IMR-90 (cell line): Measurements from ENCODE around the gene RAPH1. TPM values are rescaled to one million over a fixed set of nuclear protein-coding genes. Genes with fewer than 3 reads are reported as not detected.

Experiments
- ATAC-seq: fragments of 200-7000 bp; cut with Tn5 transposase; 2 replicates; pipeline ENCODE4 v1.9.1; 2020; ENCODE audit warnings: low read depth, mild to moderate bottlenecking, moderate library complexity
- BruUV-seq: library from RNA; stranded (reverse); fragments of 400-500 nt; replicated peaks from 2 replicates; lab custom pipeline; 2021; lab: Mats Ljungman, UMichigan
- CTCF ChIA-PET: fragments of 300-600 bp; formaldehyde crosslinking; extraction: SDS; loops from one replicate; lab custom pipeline; 2021; ENCODE audit warnings: antibody characterized with exemption; lab: Yijun Ruan, JAX
- POLR2A ChIA-PET: fragments of 300-600 bp; sonication (Branson Sonifier 250); formaldehyde crosslinking; loops from one replicate; lab custom pipeline; 2022; ENCODE audit warnings: antibody characterized with exemption; ENCODE audit not compliant: unreplicated experiment; lab: Charles Lee
- DNase-seq: peaks from one replicate; pipeline ENCODE4 v3.0.0; 2013
- H2AFZ ChIP-seq: replicated peaks from 2 replicates; pipeline ENCODE3; 2013; ENCODE audit warnings: low read length, mild to moderate bottlenecking; ENCODE audit not compliant: poor library complexity
- H2AK5ac ChIP-seq: 2 replicates; pipeline ENCODE4 v1.6.1; 2013; ENCODE audit warnings: low read depth, low read length, inconsistent platforms
- H2AK9ac ChIP-seq: replicated peaks from 2 replicates; pipeline ENCODE3; 2013; ENCODE audit warnings: mild to moderate bottlenecking, low read depth, low read length, moderate library complexity; ENCODE audit not compliant: poor library complexity
- H2BK120ac ChIP-seq: 2 replicates; pipeline ENCODE4 v1.6.1; 2013; ENCODE audit warnings: low read depth, low read length, inconsistent platforms
- H2BK15ac ChIP-seq: 3 replicates; pipeline ENCODE4 v1.6.1; 2013; ENCODE audit warnings: low read depth, low read length, inconsistent platforms
- H2BK20ac ChIP-seq: 2 replicates; pipeline ENCODE4 v1.6.1; 2013; ENCODE audit warnings: low read depth, mild to moderate bottlenecking, inconsistent platforms, low read length, moderate library complexity
- H2BK5ac ChIP-seq: 2 replicates; pipeline ENCODE4 v1.6.1; 2013; ENCODE audit warnings: mild to moderate bottlenecking, low read depth, low read length, inconsistent platforms; ENCODE audit not compliant: poor library complexity, severe bottlenecking
- H3K14ac ChIP-seq: replicated peaks from 2 replicates; pipeline ENCODE4 v1.6.1; 2013; ENCODE audit warnings: low read depth, low read length, inconsistent platforms
- H3K18ac ChIP-seq: 2 replicates; pipeline ENCODE4 v1.6.1; 2013; ENCODE audit warnings: low read depth, low read length, control low read depth
- H3K23ac ChIP-seq: 2 replicates; pipeline ENCODE4 v1.6.1; 2013; ENCODE audit warnings: low read depth, low read length, inconsistent platforms
- H3K27ac ChIP-seq: 2 replicates; pipeline ENCODE4 v1.5.1; 2013; ENCODE audit warnings: mild to moderate bottlenecking, control low read depth, low read length; ENCODE audit not compliant: insufficient read depth
- H3K27me3 ChIP-seq: 2 replicates; pipeline ENCODE4 v1.6.1; 2013; ENCODE audit warnings: low read length; ENCODE audit not compliant: control insufficient read depth, insufficient read depth
- H3K36me3 ChIP-seq: 2 replicates; pipeline ENCODE4 v1.6.1; 2013; ENCODE audit warnings: low read length, mixed read lengths; ENCODE audit not compliant: control insufficient read depth, insufficient read depth
- H3K4ac ChIP-seq: 2 replicates; pipeline ENCODE4 v1.6.1; 2013; ENCODE audit warnings: low read depth, low read length, inconsistent platforms
- H3K4me1 ChIP-seq: 2 replicates; pipeline ENCODE4 v1.6.1; 2013; ENCODE audit warnings: low read length, mixed read lengths; ENCODE audit not compliant: control insufficient read depth, insufficient read depth
- H3K4me2 ChIP-seq: 2 replicates; pipeline ENCODE4 v1.6.1; 2013; ENCODE audit warnings: low read depth, mild to moderate bottlenecking, control low read depth, low read length, moderate library complexity
- H3K4me3 ChIP-seq: 2 replicates; pipeline ENCODE4 v1.5.1; 2013; ENCODE audit warnings: low read depth, mild to moderate bottlenecking, control low read depth, low read length, moderate library complexity; ENCODE audit not compliant: insufficient read depth
- H3K56ac ChIP-seq: 2 replicates; pipeline ENCODE4 v1.6.1; 2013; ENCODE audit warnings: low read length, inconsistent platforms; ENCODE audit not compliant: insufficient read depth; ENCODE audit errors: extremely low read depth
- H3K79me1 ChIP-seq, 2 experiments: 2 replicates each; pipeline ENCODE4 v1.6.1; 2013; ENCODE audit warnings: low read length in 2 of 2, inconsistent platforms in 1 of 2, low read depth in 1 of 2
- H3K9ac ChIP-seq: 2 replicates; pipeline ENCODE4 v1.6.1; 2013; ENCODE audit warnings: low read depth, low read length, control low read depth
- H3K9me1 ChIP-seq: 2 replicates; pipeline ENCODE4 v1.6.1; 2013; ENCODE audit warnings: low read length, inconsistent platforms; ENCODE audit not compliant: insufficient read depth
- H3K9me3 ChIP-seq: 2 replicates; pipeline ENCODE4 v1.6.1; 2013; ENCODE audit warnings: low read length; ENCODE audit not compliant: control insufficient read depth, insufficient read depth
- H4K20me1 ChIP-seq: 2 replicates; pipeline ENCODE4 v1.6.1; 2013; ENCODE audit warnings: low read length, inconsistent platforms; ENCODE audit not compliant: insufficient read depth
- H4K5ac ChIP-seq: 2 replicates; pipeline ENCODE4 v1.6.1; 2013; ENCODE audit warnings: mild to moderate bottlenecking, low read depth, low read length, control low read depth
- H4K8ac ChIP-seq, 2 experiments: 2 replicates each; pipeline ENCODE4 v1.6.1; 2013; ENCODE audit warnings: low read depth in 2 of 2, low read length in 2 of 2, control low read depth in 1 of 2, inconsistent platforms in 1 of 2
- H4K91ac ChIP-seq: 2 replicates; pipeline ENCODE4 v1.6.1; 2013; ENCODE audit warnings: low read depth, low read length, inconsistent platforms; ENCODE audit not compliant: insufficient read depth
- BHLHE40 ChIP-seq: fragments of 150-350 bp; IDR thresholded peaks from 2 replicates; pipeline ENCODE4 v1.6.1; 2016; ENCODE audit warnings: mild to moderate bottlenecking, low read depth, low read length
- CEBPB ChIP-seq: IDR thresholded peaks from 2 replicates; pipeline ENCODE4 v1.6.1; 2012; ENCODE audit warnings: low read depth, low read length, improper control_type of control experiment
- CHD1 ChIP-seq: IDR thresholded peaks from 2 replicates; pipeline ENCODE4 v1.6.1; 2012; ENCODE audit warnings: low read depth, low read length, improper control_type of control experiment
- FOS ChIP-seq: fragments of 150-350 bp; IDR thresholded peaks from 2 replicates; pipeline ENCODE4 v1.6.1; 2016; ENCODE audit warnings: low read depth, low read length
- MAFK ChIP-seq: IDR thresholded peaks from 2 replicates; pipeline ENCODE4 v1.6.1; 2012; ENCODE audit warnings: low read depth, low read length, improper control_type of control experiment
- MAZ ChIP-seq: IDR thresholded peaks from 2 replicates; pipeline ENCODE4 v1.6.1; 2012; ENCODE audit warnings: low read depth, mild to moderate bottlenecking, low read length, improper control_type of control experiment, moderate library complexity, borderline replicate concordance
- NFE2L2 ChIP-seq: fragments of 150-350 bp; IDR thresholded peaks from 2 replicates; pipeline ENCODE4 v1.6.1; 2016; ENCODE audit warnings: low read depth, mild to moderate bottlenecking, low read length
- RAD21 ChIP-seq: IDR thresholded peaks from 2 replicates; pipeline ENCODE4 v1.6.1; 2012; ENCODE audit warnings: low read length, improper control_type of control experiment
- RCOR1 ChIP-seq: IDR thresholded peaks from 2 replicates; pipeline ENCODE4 v1.6.1; 2012; ENCODE audit warnings: mild to moderate bottlenecking, low read length, improper control_type of control experiment; ENCODE audit not compliant: insufficient replicate concordance
- RFX5 ChIP-seq: IDR thresholded peaks from 2 replicates; pipeline ENCODE4 v1.8.0; 2012; ENCODE audit warnings: low read depth, mild to moderate bottlenecking, low read length, moderate library complexity
- SMC3 ChIP-seq: fragments of 150-350 bp; IDR thresholded peaks from 2 replicates; pipeline ENCODE4 v1.6.1; 2016; ENCODE audit warnings: low read depth, mild to moderate bottlenecking, antibody characterized with exemption, low read length, moderate library complexity
- USF2 ChIP-seq: fragments of 150-350 bp; IDR thresholded peaks from 2 replicates; pipeline ENCODE4 v1.6.1; 2017; ENCODE audit warnings: mild to moderate bottlenecking, antibody characterized with exemption, low read length, low read depth
- whole genome bisulfite sequencing, 2 experiments: methylation state at CpG; one replicate each; pipeline versions ENCODE4 v1.1.5 to v1.1.7; 2013; ENCODE audit warnings: missing lambda C conversion rate in 2 of 2; ENCODE audit not compliant: insufficient read length in 1 of 2; ENCODE audit errors: extremely low coverage in 2 of 2; 5-methylcytosine and 5-hydroxymethylcytosine counted together
- dilution Hi-C: fragments of 300-500 bp; cut with HindIII; formaldehyde crosslinking; loops from one replicate; pipeline ENCODE4 v1.14.3; 2018; ENCODE audit warnings: low sequenced_read_pairs; ENCODE audit not compliant: unreplicated experiment
- in situ Hi-C: fragments of 300-500 bp; cut with MboI; formaldehyde crosslinking; loops from 3 replicates; pipeline ENCODE4 v1.14.3; 2019; ENCODE audit warnings: low sequenced_read_pairs, inconsistent platforms, mixed read lengths
- intact Hi-C: fragments of 100-400 bp; cut with micrococcal nuclease; formaldehyde crosslinking; loops from 2 replicates; pipeline ENCODE4 v1.10.0; 2022
- polyA plus RNA-seq, 3 experiments: library from polyadenylated mRNA; depleted of rRNA; stranded (reverse); fragments of >200 nt; gene quantifications; 2 replicates each; pipeline ENCODE4 v1.2.3, GENCODE V29; 2012; ENCODE audit warnings: low replicate concordance in 1 of 3
- total RNA-seq: library from RNA; depleted of rRNA; stranded (reverse); fragments of >200 nt; gene quantifications from 2 replicates; pipeline ENCODE4 v1.2.3, GENCODE V29; 2012
- TF ChIP-seq, protein P1 (sequence below): conservative IDR thresholded peaks from 2 replicates; pipeline ENCODE4 v1.5.1; 2012; ENCODE audit warnings: mild to moderate bottlenecking, low read depth, low read length, improper control_type of control experiment

RAPH1 gene
- total and polyA plus RNA-seq, 2 of the 4 experiments (the other 2 are of a cell fraction) = 7.5 to 15.1 TPM

DNA sequence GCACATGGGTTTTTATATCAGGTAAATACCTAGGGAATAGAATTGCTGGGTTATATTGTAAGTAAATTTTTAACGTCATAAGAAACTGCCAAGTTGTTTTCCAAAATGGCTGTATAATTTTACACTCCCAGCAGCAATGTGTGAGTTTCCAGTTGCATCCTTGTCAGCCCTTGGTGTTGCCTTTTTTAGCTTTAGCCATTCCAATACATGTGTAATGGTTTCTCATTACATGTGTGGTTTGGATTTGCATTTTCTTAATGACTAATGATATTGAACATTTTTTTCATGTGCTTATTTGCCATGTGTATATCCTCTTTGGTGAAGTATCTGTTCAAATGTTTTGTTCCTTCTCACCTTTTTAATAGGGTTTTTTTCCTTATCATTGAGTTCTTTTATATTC lies 136.1 kb downstream of the RAPH1 start:
- H2BK5ac ChIP-seq = peak overlapping the region; percentile 1
- H3K56ac ChIP-seq = no peak overlapping the region
- ATAC-seq (no peak), DNase-seq (peak; percentile 31)
- no peak overlapping the region for H3K27ac ChIP-seq
- intact Hi-C loops (no loop called here), dilution Hi-C loops (no loop called here), in situ Hi-C loops (no loop called here)
- POLR2A ChIA-PET = no interaction called here
- H4K8ac ChIP-seq = no peak overlapping the region
- H2BK20ac ChIP-seq = no peak overlapping the region
- H3K18ac ChIP-seq = no peak overlapping the region
- CTCF ChIA-PET = interaction anchor here (0.6 kb wide), 1 partner anchor 9 kb away, joined by 3 read pairs; no protein-coding TSS in a partner anchor
- no peak overlapping the region for H3K4ac ChIP-seq
- no peak overlapping the region for H4K91ac ChIP-seq
- no peak overlapping the region for H3K9ac ChIP-seq
- peaks cover 14% of the 10 kb centered on the region for H3K4me1 ChIP-seq
- TF ChIP-seq, protein P1, sequence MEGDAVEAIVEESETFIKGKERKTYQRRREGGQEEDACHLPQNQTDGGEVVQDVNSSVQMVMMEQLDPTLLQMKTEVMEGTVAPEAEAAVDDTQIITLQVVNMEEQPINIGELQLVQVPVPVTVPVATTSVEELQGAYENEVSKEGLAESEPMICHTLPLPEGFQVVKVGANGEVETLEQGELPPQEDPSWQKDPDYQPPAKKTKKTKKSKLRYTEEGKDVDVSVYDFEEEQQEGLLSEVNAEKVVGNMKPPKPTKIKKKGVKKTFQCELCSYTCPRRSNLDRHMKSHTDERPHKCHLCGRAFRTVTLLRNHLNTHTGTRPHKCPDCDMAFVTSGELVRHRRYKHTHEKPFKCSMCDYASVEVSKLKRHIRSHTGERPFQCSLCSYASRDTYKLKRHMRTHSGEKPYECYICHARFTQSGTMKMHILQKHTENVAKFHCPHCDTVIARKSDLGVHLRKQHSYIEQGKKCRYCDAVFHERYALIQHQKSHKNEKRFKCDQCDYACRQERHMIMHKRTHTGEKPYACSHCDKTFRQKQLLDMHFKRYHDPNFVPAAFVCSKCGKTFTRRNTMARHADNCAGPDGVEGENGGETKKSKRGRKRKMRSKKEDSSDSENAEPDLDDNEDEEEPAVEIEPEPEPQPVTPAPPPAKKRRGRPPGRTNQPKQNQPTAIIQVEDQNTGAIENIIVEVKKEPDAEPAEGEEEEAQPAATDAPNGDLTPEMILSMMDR = no peak
- no peak for TF ChIP-seq CEBPB
- TF ChIP-seq MAZ = no peak
- TF ChIP-seq RFX5 = no peak
- TF ChIP-seq USF2 = no peak
- TF ChIP-seq CHD1 = no peak
- TF ChIP-seq BHLHE40 = no peak
- TF ChIP-seq MAFK = no peak
- TF ChIP-seq RAD21 = no peak
- TF ChIP-seq NFE2L2 = no peak
- no peak for TF ChIP-seq FOS
- no peak for TF ChIP-seq SMC3
- no peak for TF ChIP-seq RCOR1
- peaks cover 10% of the 10 kb centered on the region for H3K36me3 ChIP-seq
- H2BK120ac ChIP-seq = no peak overlapping the region
- H3K27me3 ChIP-seq = no peaks in the 10 kb centered on the region
- BruUV-seq = no TSS peak
- H3K4me3 ChIP-seq = no peak overlapping the region
- H2BK15ac ChIP-seq = no peak overlapping the region
- H3K14ac ChIP-seq = no peak overlapping the region
- peaks cover 7 to 23% of the 10 kb centered on the region in 2 experiments; a peak in 3 of 4 replicates for H3K79me1 ChIP-seq
- no peak overlapping the region for H2AK5ac ChIP-seq
- no peak overlapping the region for H2AK9ac ChIP-seq
- H2AFZ ChIP-seq = no peak overlapping the region
- H3K9me3 ChIP-seq = no peaks in the 10 kb centered on the region
- no peak overlapping the region for H4K5ac ChIP-seq
- H3K23ac ChIP-seq = no peak overlapping the region
- no peaks in the 10 kb centered on the region for H4K20me1 ChIP-seq
- no peak overlapping the region for H3K4me2 ChIP-seq
- peaks cover 5% of the 10 kb centered on the region; the same call in 1 of the 2 replicates for H3K9me1 ChIP-seq
- WGBS, 2 experiments = no CpG with 5 or more reads among the region's 1 CpG
